ENCODE measurements around the gene CEMIP.

Gene CEMIP

GRCh38 chr15:80830677-80831076, 51.5 kb downstream of the CEMIP start:
- no peaks in the 10 kb centered on the region for H3K27me3 ChIP-seq (ENCODE audit: control insufficient read depth in 1 of 2, insufficient read depth in 2 of 2, low read length in 2 of 2)
- H3K4me1 ChIP-seq (ENCODE audit: control insufficient read depth in 1 of 2, insufficient read depth in 2 of 2, low read length in 2 of 2): no peaks in the 10 kb centered on the region
- H3K4me3 ChIP-seq (ENCODE audit: low read depth in 1 of 2, low read length in 2 of 2): no peak overlapping the region
- H3K9me3 ChIP-seq (ENCODE audit: control insufficient read depth in 1 of 2, low read length in 2 of 2): no peaks in the 10 kb centered on the region
- H3K27ac ChIP-seq (ENCODE audit: low read depth, low read length): no peak overlapping the region
- H3K36me3 ChIP-seq (ENCODE audit: control insufficient read depth in 1 of 2, insufficient read depth in 2 of 2, low read length in 2 of 2): no peaks in the 10 kb centered on the region
- no peak overlapping the region for H3K9ac ChIP-seq (ENCODE audit: low read depth in 1 of 2, low read length in 2 of 2)

GRCh38 chr15:80831192-80831591, 52.0 kb downstream of the CEMIP start:
- no peaks in the 10 kb centered on the region for H3K4me1 ChIP-seq (ENCODE audit: control insufficient read depth in 1 of 2, insufficient read depth in 2 of 2, low read length in 2 of 2)
- no peaks in the 10 kb centered on the region for H3K9me3 ChIP-seq (ENCODE audit: control insufficient read depth in 1 of 2, low read length in 2 of 2)
- no peaks in the 10 kb centered on the region for H3K36me3 ChIP-seq (ENCODE audit: control insufficient read depth in 1 of 2, insufficient read depth in 2 of 2, low read length in 2 of 2)
- H3K4me3 ChIP-seq (ENCODE audit: low read depth in 1 of 2, low read length in 2 of 2): no peak overlapping the region
- no peaks in the 10 kb centered on the region for H3K27me3 ChIP-seq (ENCODE audit: control insufficient read depth in 1 of 2, insufficient read depth in 2 of 2, low read length in 2 of 2)
- H3K9ac ChIP-seq (ENCODE audit: low read depth in 1 of 2, low read length in 2 of 2): no peak overlapping the region
- H3K27ac ChIP-seq (ENCODE audit: low read depth, low read length): no peak overlapping the region

DNA sequence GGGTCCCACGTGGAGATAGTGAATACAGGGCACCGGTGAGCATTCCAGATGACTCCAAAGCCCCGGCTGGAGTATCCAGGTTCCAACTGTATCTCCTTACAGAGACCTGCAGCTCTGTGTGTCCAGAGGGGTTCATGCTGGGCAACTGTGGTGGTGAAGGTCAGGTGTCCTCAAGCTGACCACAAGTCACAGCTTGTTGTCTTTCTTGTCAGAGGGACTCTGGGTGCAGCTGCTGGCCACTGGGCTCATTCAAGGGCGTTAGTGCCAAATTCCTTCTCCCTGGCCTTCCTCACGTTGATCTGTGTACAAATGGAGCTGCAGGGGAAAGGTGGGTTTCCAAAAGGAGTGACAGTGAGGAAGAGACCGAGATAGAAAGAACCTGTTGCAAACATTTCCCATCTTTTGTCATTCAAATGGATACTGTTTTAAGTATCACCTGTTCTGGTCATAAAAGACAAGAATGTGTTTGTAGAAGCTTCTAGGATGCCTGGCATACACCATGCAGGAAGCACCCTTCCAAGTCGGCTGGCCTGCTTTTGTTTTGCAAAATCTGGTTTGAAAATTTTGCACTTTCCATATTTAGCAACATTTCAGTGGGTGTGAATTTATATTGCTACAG, 52.5 kb downstream of the CEMIP start:
- Histone ChIP-seq H3K4me3 (ENCODE audit: low read depth in 1 of 2, low read length in 2 of 2) (no peak overlapping the region), H3K27me3 (ENCODE audit: control insufficient read depth in 1 of 2, insufficient read depth in 2 of 2, low read length in 2 of 2) (no peaks in the 10 kb centered on the region), H3K4me1 (ENCODE audit: control insufficient read depth in 1 of 2, insufficient read depth in 2 of 2, low read length in 2 of 2) (no peaks in the 10 kb centered on the region), H3K36me3 (ENCODE audit: control insufficient read depth in 1 of 2, insufficient read depth in 2 of 2, low read length in 2 of 2) (no peaks in the 10 kb centered on the region), H3K9ac (ENCODE audit: low read depth in 1 of 2, low read length in 2 of 2) (no peak overlapping the region), H3K27ac (ENCODE audit: low read depth, low read length) (no peak overlapping the region), H3K9me3 (ENCODE audit: control insufficient read depth in 1 of 2, low read length in 2 of 2) (no peaks in the 10 kb centered on the region)

GRCh38 chr15:80832686-80833085, 53.5 kb downstream of the CEMIP start:
- Histone ChIP-seq H3K9me3 (ENCODE audit: control insufficient read depth in 1 of 2, low read length in 2 of 2) (no peaks in the 10 kb centered on the region), H3K4me1 (ENCODE audit: control insufficient read depth in 1 of 2, insufficient read depth in 2 of 2, low read length in 2 of 2) (no peaks in the 10 kb centered on the region), H3K9ac (ENCODE audit: low read depth in 1 of 2, low read length in 2 of 2) (no peak overlapping the region), H3K27ac (ENCODE audit: low read depth, low read length) (no peak overlapping the region), H3K4me3 (ENCODE audit: low read depth in 1 of 2, low read length in 2 of 2) (no peak overlapping the region), H3K36me3 (ENCODE audit: control insufficient read depth in 1 of 2, insufficient read depth in 2 of 2, low read length in 2 of 2) (no peaks in the 10 kb centered on the region), H3K27me3 (ENCODE audit: control insufficient read depth in 1 of 2, insufficient read depth in 2 of 2, low read length in 2 of 2) (no peaks in the 10 kb centered on the region)

- Histone ChIP-seq H3K4me1 (ENCODE audit: control insufficient read depth in 1 of 2, insufficient read depth in 2 of 2, low read length in 2 of 2) (peaks cover 0 to 8% of the 10 kb centered on the region in 2 donors), H3K27ac (ENCODE audit: low read depth, low read length) (no peak overlapping the region), H3K9ac (ENCODE audit: low read depth in 1 of 2, low read length in 2 of 2) (no peak overlapping the region), H3K4me3 (ENCODE audit: low read depth in 1 of 2, low read length in 2 of 2) (no peak overlapping the region), H3K27me3 (ENCODE audit: control insufficient read depth in 1 of 2, insufficient read depth in 2 of 2, low read length in 2 of 2) (no peaks in the 10 kb centered on the region), H3K9me3 (ENCODE audit: control insufficient read depth in 1 of 2, low read length in 2 of 2) (no peaks in the 10 kb centered on the region), H3K36me3 (ENCODE audit: control insufficient read depth in 1 of 2, insufficient read depth in 2 of 2, low read length in 2 of 2) (no peaks in the 10 kb centered on the region)
Observed at GRCh38 chr15:80834402-80834801, 55.2 kb downstream of the CEMIP start.

- no peak overlapping the region for H3K27ac ChIP-seq (ENCODE audit: low read depth, low read length)
Observed at GRCh38 chr15:80834906-80835305, 55.7 kb downstream of the CEMIP start.

DNA sequence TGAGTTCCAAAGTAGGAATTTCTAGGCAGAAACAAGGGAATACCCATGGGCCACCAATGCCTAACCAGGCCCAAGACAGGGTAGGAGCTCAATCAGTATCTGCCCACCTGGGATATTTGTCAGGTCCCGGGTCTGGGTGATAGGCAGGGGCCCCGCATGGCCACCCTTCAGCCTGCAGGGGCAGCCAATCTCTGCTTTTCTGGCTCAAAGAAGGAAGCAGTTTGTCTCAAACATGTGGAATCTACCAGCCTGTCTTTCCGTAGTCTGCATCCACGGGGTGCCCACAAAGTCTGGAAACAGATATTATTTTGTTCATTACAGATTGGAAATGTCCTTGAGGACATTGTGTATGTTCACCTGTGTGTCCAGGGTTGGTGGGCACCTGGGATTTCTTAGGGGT, 56.2 kb downstream of the CEMIP start:
- peaks cover 0 to 12% of the 10 kb centered on the region in 2 donors for H3K4me1 ChIP-seq (ENCODE audit: control insufficient read depth in 1 of 2, insufficient read depth in 2 of 2, low read length in 2 of 2)
- H3K36me3 ChIP-seq (ENCODE audit: control insufficient read depth in 1 of 2, insufficient read depth in 2 of 2, low read length in 2 of 2): no peaks in the 10 kb centered on the region
- H3K27me3 ChIP-seq (ENCODE audit: control insufficient read depth in 1 of 2, insufficient read depth in 2 of 2, low read length in 2 of 2): no peaks in the 10 kb centered on the region
- no peak overlapping the region for H3K27ac ChIP-seq (ENCODE audit: low read depth, low read length)
- no peaks in the 10 kb centered on the region for H3K9me3 ChIP-seq (ENCODE audit: control insufficient read depth in 1 of 2, low read length in 2 of 2)
- H3K4me3 ChIP-seq (ENCODE audit: low read depth in 1 of 2, low read length in 2 of 2): no peak overlapping the region
- H3K9ac ChIP-seq (ENCODE audit: low read depth in 1 of 2, low read length in 2 of 2): no peak overlapping the region

More at GRCh38 chr15:80834906-80835305, 55.7 kb downstream of the CEMIP start:
- H3K9ac ChIP-seq (ENCODE audit: low read depth in 1 of 2, low read length in 2 of 2): no peak overlapping the region
- peaks cover 0 to 12% of the 10 kb centered on the region in 2 donors for H3K4me1 ChIP-seq (ENCODE audit: control insufficient read depth in 1 of 2, insufficient read depth in 2 of 2, low read length in 2 of 2)
- no peaks in the 10 kb centered on the region for H3K36me3 ChIP-seq (ENCODE audit: control insufficient read depth in 1 of 2, insufficient read depth in 2 of 2, low read length in 2 of 2)
- no peak overlapping the region for H3K4me3 ChIP-seq (ENCODE audit: low read depth in 1 of 2, low read length in 2 of 2)
- H3K9me3 ChIP-seq (ENCODE audit: control insufficient read depth in 1 of 2, low read length in 2 of 2): no peaks in the 10 kb centered on the region
- H3K27me3 ChIP-seq (ENCODE audit: control insufficient read depth in 1 of 2, insufficient read depth in 2 of 2, low read length in 2 of 2): no peaks in the 10 kb centered on the region

GRCh38 chr15:80836223-80836622, 57.1 kb downstream of the CEMIP start:
- H3K4me3 ChIP-seq (ENCODE audit: low read depth in 1 of 2, low read length in 2 of 2): no peak overlapping the region
- H3K4me1 ChIP-seq (ENCODE audit: control insufficient read depth in 1 of 2, insufficient read depth in 2 of 2, low read length in 2 of 2): peaks cover 0 to 12% of the 10 kb centered on the region in 2 donors
- no peak overlapping the region for H3K9ac ChIP-seq (ENCODE audit: low read depth in 1 of 2, low read length in 2 of 2)
- H3K36me3 ChIP-seq (ENCODE audit: control insufficient read depth in 1 of 2, insufficient read depth in 2 of 2, low read length in 2 of 2): no peaks in the 10 kb centered on the region
- H3K27me3 ChIP-seq (ENCODE audit: control insufficient read depth in 1 of 2, insufficient read depth in 2 of 2, low read length in 2 of 2): no peaks in the 10 kb centered on the region
- no peak overlapping the region for H3K27ac ChIP-seq (ENCODE audit: low read depth, low read length)
- no peaks in the 10 kb centered on the region for H3K9me3 ChIP-seq (ENCODE audit: control insufficient read depth in 1 of 2, low read length in 2 of 2)

GRCh38 chr15:80837006-80837405, 57.8 kb downstream of the CEMIP start:
- Histone ChIP-seq H3K27me3 (ENCODE audit: control insufficient read depth in 1 of 2, insufficient read depth in 2 of 2, low read length in 2 of 2) (no peaks in the 10 kb centered on the region), H3K4me1 (ENCODE audit: control insufficient read depth in 1 of 2, insufficient read depth in 2 of 2, low read length in 2 of 2) (peaks cover 0 to 12% of the 10 kb centered on the region in 2 donors), H3K36me3 (ENCODE audit: control insufficient read depth in 1 of 2, insufficient read depth in 2 of 2, low read length in 2 of 2) (no peaks in the 10 kb centered on the region), H3K27ac (ENCODE audit: low read depth, low read length) (no peak overlapping the region), H3K9me3 (ENCODE audit: control insufficient read depth in 1 of 2, low read length in 2 of 2) (no peaks in the 10 kb centered on the region), H3K4me3 (ENCODE audit: low read depth in 1 of 2, low read length in 2 of 2) (no peak overlapping the region), H3K9ac (ENCODE audit: low read depth in 1 of 2, low read length in 2 of 2) (no peak overlapping the region)

- Histone ChIP-seq H3K9ac (ENCODE audit: low read depth in 1 of 2, low read length in 2 of 2) (no peak overlapping the region), H3K4me1 (ENCODE audit: control insufficient read depth in 1 of 2, insufficient read depth in 2 of 2, low read length in 2 of 2) (peaks cover 0 to 12% of the 10 kb centered on the region in 2 donors), H3K27me3 (ENCODE audit: control insufficient read depth in 1 of 2, insufficient read depth in 2 of 2, low read length in 2 of 2) (no peaks in the 10 kb centered on the region), H3K9me3 (ENCODE audit: control insufficient read depth in 1 of 2, low read length in 2 of 2) (no peaks in the 10 kb centered on the region), H3K4me3 (ENCODE audit: low read depth in 1 of 2, low read length in 2 of 2) (no peak overlapping the region), H3K36me3 (ENCODE audit: control insufficient read depth in 1 of 2, insufficient read depth in 2 of 2, low read length in 2 of 2) (no peaks in the 10 kb centered on the region), H3K27ac (ENCODE audit: low read depth, low read length) (no peak overlapping the region)
Observed at GRCh38 chr15:80838012-80838411, 58.8 kb downstream of the CEMIP start.

DNA sequence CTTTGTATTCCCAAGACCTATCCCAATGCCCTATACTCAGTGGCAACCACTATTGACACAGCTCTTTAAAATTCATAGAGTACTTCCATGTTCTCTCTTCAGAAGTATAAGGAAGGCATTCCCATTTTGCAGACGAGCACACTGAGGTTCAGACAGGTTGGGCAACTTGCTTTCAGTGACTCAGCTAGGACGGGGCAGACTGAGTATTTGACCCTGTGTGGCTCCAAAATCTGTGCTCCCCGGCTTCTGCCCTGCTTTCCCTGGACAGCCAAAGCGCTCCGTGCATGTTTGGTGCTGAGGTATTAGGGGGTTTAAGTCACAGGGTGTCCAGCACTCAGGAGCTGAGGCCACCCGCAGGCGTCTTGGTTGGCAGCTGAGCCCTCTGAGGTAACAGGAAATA, 59.5 kb downstream of the CEMIP start:
- H3K27me3 ChIP-seq (ENCODE audit: control insufficient read depth in 1 of 2, insufficient read depth in 2 of 2, low read length in 2 of 2): no peaks in the 10 kb centered on the region
- H3K27ac ChIP-seq (ENCODE audit: low read depth, low read length): no peak overlapping the region
- no peaks in the 10 kb centered on the region for H3K36me3 ChIP-seq (ENCODE audit: control insufficient read depth in 1 of 2, insufficient read depth in 2 of 2, low read length in 2 of 2)
- H3K9me3 ChIP-seq (ENCODE audit: control insufficient read depth in 1 of 2, low read length in 2 of 2): no peaks in the 10 kb centered on the region
- no peak overlapping the region for H3K9ac ChIP-seq (ENCODE audit: low read depth in 1 of 2, low read length in 2 of 2)
- peaks cover 0 to 12% of the 10 kb centered on the region in 2 donors for H3K4me1 ChIP-seq (ENCODE audit: control insufficient read depth in 1 of 2, insufficient read depth in 2 of 2, low read length in 2 of 2)
- H3K4me3 ChIP-seq (ENCODE audit: low read depth in 1 of 2, low read length in 2 of 2): no peak overlapping the region
